ENCODE results near the gene ITGAV.

GRCh38 chr2:186704897-186705296 is 115.0 kb downstream of the ITGAV start:
- TF ChIP-seq CTCF (IDR thresholded peaks at IDR 0.05) (no peak), POLR2A (IDR thresholded peaks at IDR 0.05) (no peak)
